OCI-LY1 (cell line): ENCODE data around the gene CRYBA1.

Source experiments
- H2AFZ ChIP-seq: fragments of 200-600 bp; sonication (generic), shearing (Covaris generic); 2 replicates; pipeline ENCODE4 v1.6.0; 2014; ENCODE audit warnings: antibody characterized with exemption, mild to moderate bottlenecking, low read length
- H3F3A ChIP-seq: fragments of 200-600 bp; sonication (generic), shearing (Covaris generic); 2 replicates; pipeline ENCODE4 v1.6.0; 2014; ENCODE audit warnings: mild to moderate bottlenecking, antibody characterized with exemption, low read length, moderate library complexity; ENCODE audit not compliant: insufficient read depth
- H3K27ac ChIP-seq: fragments of 200-600 bp; sonication (generic); 2 replicates; pipeline ENCODE4 v1.5.1; 2014; ENCODE audit warnings: low read length, mixed run types, mild to moderate bottlenecking, low read depth; ENCODE audit not compliant: poor library complexity, severe bottlenecking
- H3K27me3 ChIP-seq: fragments of 200-600 bp; sonication (generic); 2 replicates; pipeline ENCODE4 v1.6.0; 2014; ENCODE audit warnings: antibody characterized with exemption, mild to moderate bottlenecking, low read length, moderate library complexity; ENCODE audit not compliant: insufficient read depth
- H3K36me3 ChIP-seq: fragments of 200-600 bp; sonication (generic); 2 replicates; pipeline ENCODE4 v1.6.1; 2014; ENCODE audit warnings: mild to moderate bottlenecking, antibody characterized with exemption, low read length, moderate library complexity, mixed read lengths; ENCODE audit not compliant: insufficient read depth
- H3K4me1 ChIP-seq: fragments of 200-600 bp; sonication (generic); 2 replicates; pipeline ENCODE4 v1.5.1; 2014; ENCODE audit warnings: mild to moderate bottlenecking, low read length, moderate library complexity; ENCODE audit not compliant: insufficient read depth, severe bottlenecking
- H3K4me2 ChIP-seq: fragments of 200-600 bp; sonication (generic), shearing (Covaris generic); 2 replicates; pipeline ENCODE4 v1.6.1; 2014; ENCODE audit warnings: low read length
- H3K4me3 ChIP-seq: fragments of 200-600 bp; sonication (generic); 2 replicates; pipeline ENCODE4 v1.5.1; 2014; ENCODE audit warnings: low read length, low read depth, mild to moderate bottlenecking, mixed read lengths; ENCODE audit not compliant: poor library complexity, severe bottlenecking
- H3K79me2 ChIP-seq: fragments of 200-600 bp; shearing (Covaris generic); 2 replicates; pipeline ENCODE4 v1.6.1; 2016; ENCODE audit warnings: mixed run types, low read length, mixed read lengths; ENCODE audit not compliant: insufficient read depth
- H3K9ac ChIP-seq: fragments of 200-600 bp; sonication (generic), shearing (Covaris generic); 2 replicates; pipeline ENCODE4 v1.6.1; 2014; ENCODE audit warnings: mild to moderate bottlenecking, low read length, mixed read lengths
- H3K9me2 ChIP-seq: fragments of 200-600 bp; sonication (generic), shearing (Covaris generic); 2 replicates; pipeline ENCODE4 v1.6.1; 2014; ENCODE audit warnings: low read depth, mild to moderate bottlenecking, low read length, mixed read lengths
- H3K9me3 ChIP-seq: fragments of 200-600 bp; shearing (Covaris generic); 2 replicates; pipeline ENCODE4 v1.6.1; 2014; ENCODE audit warnings: low read length, mixed read lengths
- H4K20me1 ChIP-seq: fragments of 200-600 bp; sonication (generic), shearing (Covaris generic); 2 replicates; pipeline ENCODE4 v1.6.0; 2016; ENCODE audit warnings: mild to moderate bottlenecking, low read length; ENCODE audit not compliant: insufficient read depth
- EZH2 ChIP-seq: fragments of 200-600 bp; sonication (generic), shearing (Covaris generic); IDR thresholded peaks from 2 replicates; pipeline ENCODE4 v1.8.0; 2017; ENCODE audit warnings: borderline replicate concordance, mixed run types, mild to moderate bottlenecking, antibody characterized with exemption, low read length, moderate library complexity, mixed read lengths
- TF ChIP-seq, protein P1 (sequence below): fragments of 200-600 bp; sonication (generic), shearing (Covaris generic); IDR thresholded peaks from 2 replicates; pipeline ENCODE4 v1.5.1; 2017; ENCODE audit warnings: mild to moderate bottlenecking, antibody characterized with exemption, low read length, moderate library complexity, mixed read lengths

CRYBA1 gene

DNA sequence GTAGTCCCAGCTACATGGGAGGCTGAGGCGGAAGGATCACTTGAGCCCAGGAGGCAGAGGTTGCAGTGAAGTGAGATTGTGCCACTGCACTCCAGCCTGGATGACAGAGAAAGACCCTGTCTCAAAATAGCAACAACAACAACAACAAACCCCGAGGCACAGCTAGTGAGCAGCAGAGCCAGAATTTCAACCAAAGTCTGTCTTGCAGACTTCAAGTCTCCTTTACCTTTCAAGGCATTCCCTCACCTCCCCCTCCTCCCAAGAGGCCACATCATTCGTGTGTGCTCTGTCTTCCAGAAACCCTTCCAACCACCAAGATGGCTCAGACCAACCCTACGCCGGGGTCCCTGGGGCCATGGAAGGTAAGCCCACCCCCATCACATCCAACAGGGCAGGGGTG lies 2.2 kb downstream of the CRYBA1 start:
- no peaks in the 10 kb centered on the region for H3K79me2 ChIP-seq

DNA sequence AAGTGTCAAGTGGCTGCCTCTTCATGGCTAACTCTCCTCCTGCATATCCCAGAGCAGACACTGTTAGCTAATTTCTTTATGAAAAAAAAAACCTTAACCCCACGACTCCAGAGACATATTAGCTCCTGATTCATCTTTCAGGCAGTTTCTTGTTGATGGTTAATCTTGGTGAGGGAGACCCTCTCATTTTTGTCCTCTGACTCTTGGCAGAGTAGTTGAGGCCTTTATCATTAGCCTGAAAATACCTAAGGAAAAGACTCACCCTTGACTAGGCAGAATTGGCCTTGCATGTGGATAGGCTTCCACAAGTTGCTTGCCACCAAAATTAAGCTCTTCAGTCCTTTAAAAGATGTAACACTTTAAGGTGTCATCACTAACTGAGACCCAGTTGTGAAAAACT lies 4.0 kb downstream of the CRYBA1 start:
- no peak for TF ChIP-seq EZH2
- TF ChIP-seq, protein P1, sequence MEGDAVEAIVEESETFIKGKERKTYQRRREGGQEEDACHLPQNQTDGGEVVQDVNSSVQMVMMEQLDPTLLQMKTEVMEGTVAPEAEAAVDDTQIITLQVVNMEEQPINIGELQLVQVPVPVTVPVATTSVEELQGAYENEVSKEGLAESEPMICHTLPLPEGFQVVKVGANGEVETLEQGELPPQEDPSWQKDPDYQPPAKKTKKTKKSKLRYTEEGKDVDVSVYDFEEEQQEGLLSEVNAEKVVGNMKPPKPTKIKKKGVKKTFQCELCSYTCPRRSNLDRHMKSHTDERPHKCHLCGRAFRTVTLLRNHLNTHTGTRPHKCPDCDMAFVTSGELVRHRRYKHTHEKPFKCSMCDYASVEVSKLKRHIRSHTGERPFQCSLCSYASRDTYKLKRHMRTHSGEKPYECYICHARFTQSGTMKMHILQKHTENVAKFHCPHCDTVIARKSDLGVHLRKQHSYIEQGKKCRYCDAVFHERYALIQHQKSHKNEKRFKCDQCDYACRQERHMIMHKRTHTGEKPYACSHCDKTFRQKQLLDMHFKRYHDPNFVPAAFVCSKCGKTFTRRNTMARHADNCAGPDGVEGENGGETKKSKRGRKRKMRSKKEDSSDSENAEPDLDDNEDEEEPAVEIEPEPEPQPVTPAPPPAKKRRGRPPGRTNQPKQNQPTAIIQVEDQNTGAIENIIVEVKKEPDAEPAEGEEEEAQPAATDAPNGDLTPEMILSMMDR: no peak
- Histone ChIP-seq H3K36me3 (no peaks in the 10 kb centered on the region), H2AFZ (no peak overlapping the region), H3F3A (peaks cover 11% of the 10 kb centered on the region; the same call in 1 of the 2 replicates), H3K9me3 (no peaks in the 10 kb centered on the region), H3K79me2 (no peaks in the 10 kb centered on the region), H3K4me1 (no peaks in the 10 kb centered on the region), H3K27me3 (no peaks in the 10 kb centered on the region), H3K9me2 (no peaks in the 10 kb centered on the region), H3K9ac (no peak overlapping the region), H4K20me1 (no peaks in the 10 kb centered on the region), H3K4me2 (no peak overlapping the region), H3K27ac (no peak overlapping the region), H3K4me3 (no peak overlapping the region)

More for the DNA sequence above, 2.2 kb downstream of the CRYBA1 start:
- Histone ChIP-seq H2AFZ (no peak overlapping the region), H3F3A (peaks cover 6% of the 10 kb centered on the region; the same call in 1 of the 2 replicates), H3K9me2 (no peaks in the 10 kb centered on the region), H4K20me1 (no peaks in the 10 kb centered on the region), H3K36me3 (no peaks in the 10 kb centered on the region), H3K9ac (no peak overlapping the region), H3K27ac (no peak overlapping the region), H3K4me3 (no peak overlapping the region), H3K27me3 (no peaks in the 10 kb centered on the region), H3K4me1 (no peaks in the 10 kb centered on the region), H3K4me2 (no peak overlapping the region), H3K9me3 (no peaks in the 10 kb centered on the region)
- TF ChIP-seq, protein P1: no peak
- TF ChIP-seq EZH2: no peak

- H3K27ac ChIP-seq: no peak overlapping the region
Observed at GRCh38 chr17:29251184-29251583, 4.5 kb downstream of the CRYBA1 start.

More at GRCh38 chr17:29251184-29251583, 4.5 kb downstream of the CRYBA1 start:
- Histone ChIP-seq H3K4me3 (no peak overlapping the region), H3K9me2 (no peaks in the 10 kb centered on the region), H3K4me1 (no peaks in the 10 kb centered on the region), H3F3A (peaks cover 11% of the 10 kb centered on the region; the same call in 1 of the 2 replicates), H3K27me3 (no peaks in the 10 kb centered on the region), H3K36me3 (no peaks in the 10 kb centered on the region), H3K4me2 (no peak overlapping the region), H4K20me1 (no peaks in the 10 kb centered on the region), H3K79me2 (no peaks in the 10 kb centered on the region), H2AFZ (no peak overlapping the region), H3K9ac (no peak overlapping the region), H3K9me3 (no peaks in the 10 kb centered on the region)
- TF ChIP-seq, protein P1: no peak
- TF ChIP-seq EZH2: no peak
